Measurements from ENCODE around the gene CALML5. TPM values are rescaled to one million over a fixed set of nuclear protein-coding genes. Genes with fewer than 3 reads are reported as not detected.

Gene CALML5
- total RNA-seq, 2 experiments from 2014 or later: not detected

DNA sequence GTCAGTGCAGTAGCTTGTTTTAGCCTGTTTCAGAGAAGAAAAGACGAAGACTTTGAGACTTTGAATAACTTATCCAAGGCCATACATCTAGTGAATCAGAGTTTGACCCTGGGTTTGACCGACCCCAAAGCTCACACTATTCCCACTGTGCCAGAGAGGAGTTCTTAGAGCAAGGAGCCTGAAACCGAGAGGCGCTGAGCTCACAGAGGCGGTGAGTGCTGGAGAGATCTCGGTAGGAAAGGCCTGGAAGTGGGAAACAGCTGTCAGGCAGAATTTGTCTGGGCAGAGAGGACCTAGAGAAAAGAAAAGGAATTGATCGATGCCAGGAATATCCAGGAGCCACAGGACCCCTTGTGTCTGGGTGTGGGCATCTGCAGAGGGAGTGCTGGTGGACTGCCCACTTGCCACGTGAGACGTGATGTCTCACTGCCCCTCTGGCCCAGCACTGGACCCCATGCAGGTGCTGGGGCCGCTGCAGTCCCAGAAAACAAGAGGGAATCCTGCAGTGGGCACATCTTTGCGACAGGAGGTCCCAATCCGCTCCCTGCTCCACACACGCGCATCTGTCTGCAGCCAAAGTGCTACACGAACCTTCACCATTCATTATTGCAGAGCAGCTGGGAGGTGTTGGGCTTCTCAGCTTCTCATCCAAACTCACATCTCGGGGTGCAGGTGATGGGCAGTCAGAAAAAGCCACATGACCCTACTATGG lies 31.6 kb upstream of the CALML5 start:
- intact Hi-C loops (cut with micrococcal nuclease): no loop called here
- Mint-ChIP-seq H3K4me1 (ENCODE audit: low read depth) (no peaks in the 10 kb centered on the region), H3K27ac (no peak overlapping the region), H3K4me3 (no peak overlapping the region), H3K36me3 (no peaks in the 10 kb centered on the region), H3K27me3 (no peaks in the 10 kb centered on the region), H3K9me3 (no peaks in the 10 kb centered on the region)
- DNase-seq: no peak
- POLR2A ChIA-PET: no interaction called here
- CTCF ChIA-PET: no interaction called here

DNA sequence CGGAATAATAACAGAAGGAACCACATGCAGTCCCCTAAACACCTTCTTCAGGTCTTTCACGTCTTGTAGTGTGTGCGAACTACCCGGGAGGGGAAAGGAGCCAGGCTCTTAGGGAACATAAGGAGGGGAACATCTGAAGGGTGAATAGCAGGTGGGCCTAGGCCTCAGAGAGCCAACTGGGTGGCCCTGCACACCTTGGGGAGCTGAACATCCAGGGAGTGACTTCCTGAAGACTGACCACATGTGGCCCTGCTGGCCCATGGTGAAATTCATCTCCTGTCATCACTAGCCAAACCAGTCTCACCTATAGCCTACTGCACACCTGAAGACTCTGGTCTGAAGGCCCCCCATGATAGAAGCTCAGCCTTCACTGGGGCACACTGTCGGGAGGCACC lies 31.0 kb upstream of the CALML5 start:
- Mint-ChIP-seq H3K4me1 (ENCODE audit: low read depth) (no peaks in the 10 kb centered on the region), H3K9me3 (no peaks in the 10 kb centered on the region), H3K27ac (no peak overlapping the region), H3K4me3 (no peak overlapping the region), H3K36me3 (no peaks in the 10 kb centered on the region), H3K27me3 (no peaks in the 10 kb centered on the region)
- POLR2A ChIA-PET: no interaction called here
- intact Hi-C loops (cut with micrococcal nuclease): no loop called here
- CTCF ChIA-PET: no interaction called here
- DNase-seq: no peak

DNA sequence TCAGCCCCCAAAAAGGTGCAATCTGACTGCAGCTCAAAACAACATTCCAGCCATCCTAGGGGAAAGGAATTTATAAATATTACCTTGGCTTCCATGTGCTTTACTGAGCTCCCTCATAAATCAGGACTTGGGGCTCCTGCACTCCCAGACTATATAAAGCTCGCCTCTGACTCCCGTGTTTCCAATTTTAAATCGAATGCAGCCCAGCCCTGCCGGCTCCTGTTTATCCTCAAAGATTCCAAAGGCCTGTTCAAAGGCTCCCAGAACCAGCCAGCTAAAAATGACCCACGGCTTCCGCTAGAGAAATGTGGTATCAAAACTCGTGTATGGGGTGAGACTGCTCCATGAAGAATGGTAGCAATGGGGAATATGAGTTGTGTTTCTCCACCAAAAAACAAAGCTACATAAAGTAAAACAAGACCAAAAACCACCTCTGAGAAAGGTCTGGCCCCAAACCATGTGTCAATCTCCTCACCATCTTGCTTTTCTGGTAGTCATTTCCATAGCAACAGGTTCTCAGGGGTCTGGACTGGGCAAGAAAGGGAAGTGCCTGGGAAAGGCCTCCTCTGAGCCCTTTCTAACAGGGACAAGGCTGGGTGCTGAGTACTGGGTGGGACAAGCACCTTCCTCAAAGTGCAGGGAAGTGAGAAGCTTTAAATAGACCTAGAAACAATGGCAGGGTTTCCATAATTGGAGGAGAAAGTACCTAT lies 30.5 kb upstream of the CALML5 start:
- no peak for DNase-seq
- Mint-ChIP-seq H3K36me3 (no peaks in the 10 kb centered on the region), H3K27ac (no peak overlapping the region), H3K9me3 (no peaks in the 10 kb centered on the region), H3K4me1 (ENCODE audit: low read depth) (no peaks in the 10 kb centered on the region), H3K27me3 (no peaks in the 10 kb centered on the region), H3K4me3 (no peak overlapping the region)
- intact Hi-C loops (cut with micrococcal nuclease): no loop called here
- ChIA-PET CTCF (interaction anchor here (1.1 kb wide), 1 partner anchor 100 kb away, joined by 6 read pairs; no protein-coding TSS in a partner anchor), POLR2A (no interaction called here)

DNA sequence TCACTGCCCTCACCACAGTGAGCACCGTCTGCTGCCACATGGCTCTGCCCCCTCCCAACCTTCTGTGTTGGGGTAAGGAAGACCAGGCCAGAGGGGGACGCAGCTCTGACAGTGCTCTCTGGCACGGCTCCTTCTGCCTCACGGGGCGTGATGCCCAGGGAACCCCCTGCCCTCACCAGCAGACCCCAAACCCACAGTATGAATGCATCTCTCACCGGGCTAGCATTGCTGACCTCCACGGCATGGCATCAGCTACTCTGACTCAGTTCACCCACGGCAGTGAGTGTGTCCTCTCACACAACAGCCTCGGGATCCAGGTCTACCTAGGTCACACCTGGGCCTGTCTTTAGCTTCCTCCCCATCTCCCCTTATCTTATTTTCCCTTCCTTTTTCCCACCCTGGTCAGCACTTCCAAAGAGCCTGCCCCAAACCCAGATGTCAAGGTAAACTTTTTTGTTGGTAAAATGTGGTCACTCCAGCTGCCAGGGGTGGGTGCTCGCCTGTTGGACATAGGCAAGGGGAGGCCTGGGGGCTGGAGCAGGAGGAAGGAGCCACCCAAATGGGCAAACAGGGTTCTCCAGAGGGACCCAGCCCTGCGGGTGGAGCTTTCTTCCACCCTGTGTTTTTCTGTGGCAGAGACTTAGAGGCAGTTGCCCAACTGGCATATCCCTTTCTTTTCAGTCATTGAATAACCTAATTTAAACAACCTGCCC lies 29.8 kb upstream of the CALML5 start:
- no peak for DNase-seq
- Mint-ChIP-seq H3K9me3 (no peaks in the 10 kb centered on the region), H3K27me3 (no peaks in the 10 kb centered on the region), H3K27ac (no peak overlapping the region), H3K4me3 (no peak overlapping the region), H3K4me1 (ENCODE audit: low read depth) (no peaks in the 10 kb centered on the region), H3K36me3 (no peaks in the 10 kb centered on the region)
- CTCF ChIA-PET: interaction anchor here (1.1 kb wide), 1 partner anchor 101 kb away, joined by 6 read pairs; no protein-coding TSS in a partner anchor
- POLR2A ChIA-PET: no interaction called here
- intact Hi-C loops (cut with micrococcal nuclease): no loop called here

DNA sequence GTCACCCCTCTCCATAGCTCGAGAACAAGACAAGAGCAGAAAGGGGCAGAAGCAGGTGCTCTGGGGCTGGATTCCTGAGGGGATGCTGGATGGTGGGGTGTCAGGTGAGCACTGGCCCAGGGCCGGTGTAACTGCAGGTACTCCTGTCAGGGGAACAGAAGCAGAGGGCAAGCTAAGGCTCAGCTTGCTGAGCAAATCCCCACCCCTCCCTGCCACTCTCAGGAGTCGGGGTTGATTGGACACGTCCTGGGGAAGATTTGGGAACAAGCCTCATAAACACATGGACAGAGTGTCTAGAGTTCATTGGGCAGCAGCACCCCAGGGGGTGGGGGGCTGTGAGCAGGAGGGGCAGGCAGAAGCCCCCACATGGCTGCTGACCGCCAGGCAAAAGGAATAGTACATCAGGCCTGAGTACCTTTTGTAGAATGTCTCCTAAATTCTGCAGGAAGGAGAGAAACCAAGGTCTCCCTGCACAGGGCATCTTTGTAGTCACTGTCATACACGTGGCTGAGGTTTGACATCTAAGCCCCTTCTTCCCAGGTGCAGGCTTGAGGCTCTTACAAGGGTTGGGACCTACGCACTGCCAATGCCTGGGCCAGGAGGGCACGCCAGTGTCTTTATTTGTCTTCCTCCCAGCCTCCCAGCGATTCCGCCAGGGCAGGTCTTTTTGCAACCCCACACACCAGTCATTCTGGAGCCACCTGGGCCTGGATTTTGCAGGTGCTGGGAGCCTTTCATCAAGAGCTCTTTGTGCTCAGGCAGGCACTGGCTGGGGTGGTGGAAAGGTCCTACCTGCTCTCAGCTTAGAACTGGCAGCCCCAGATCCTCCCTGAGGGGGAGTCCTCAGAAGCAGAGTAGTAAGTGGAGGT lies 28.2 kb upstream of the CALML5 start:
- H3K36me3 Mint-ChIP-seq: no peaks in the 10 kb centered on the region
- no peaks in the 10 kb centered on the region for H3K9me3 Mint-ChIP-seq
- intact Hi-C loops (cut with micrococcal nuclease): no loop called here

DNA sequence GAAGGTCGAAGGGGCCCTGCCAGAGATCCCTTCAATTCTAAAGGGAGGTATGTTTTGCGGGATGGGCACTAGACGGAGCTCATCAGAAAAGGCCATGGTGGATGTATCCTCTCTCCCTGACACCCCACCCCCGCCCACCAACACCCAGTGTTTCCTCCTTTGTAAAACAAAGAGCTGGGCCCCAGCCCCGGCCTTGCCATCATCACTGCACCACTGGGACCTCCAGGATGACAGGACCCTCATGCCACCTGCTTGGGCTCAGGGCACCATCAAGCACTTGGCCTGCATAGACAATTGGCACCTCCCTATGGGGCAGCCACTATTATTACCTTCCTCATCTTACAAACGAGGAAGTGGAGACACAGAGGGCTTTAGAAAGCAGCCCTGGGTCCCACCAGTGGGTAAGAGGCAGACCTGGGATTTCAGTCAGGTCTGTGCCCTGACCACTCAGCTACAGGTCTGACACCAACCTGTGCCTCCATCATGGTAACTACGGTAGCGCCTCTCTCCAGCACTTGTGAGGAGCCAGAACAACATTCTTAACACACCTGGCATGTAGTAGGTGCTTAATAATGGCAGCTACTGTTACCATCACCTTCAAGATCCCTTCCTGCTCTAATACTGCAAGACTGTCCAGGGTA lies 27.4 kb upstream of the CALML5 start:
- peak; percentile 3 for DNase-seq
- ChIA-PET CTCF (interaction anchor here (1.0 kb wide), 1 partner anchor 96 kb away, joined by 4 read pairs; no protein-coding TSS in a partner anchor), POLR2A (no interaction called here)
- intact Hi-C loops (cut with micrococcal nuclease): no loop called here
- Mint-ChIP-seq H3K27ac (no peak overlapping the region), H3K36me3 (no peaks in the 10 kb centered on the region), H3K4me3 (no peak overlapping the region), H3K27me3 (no peaks in the 10 kb centered on the region), H3K9me3 (no peaks in the 10 kb centered on the region), H3K4me1 (ENCODE audit: low read depth) (no peaks in the 10 kb centered on the region)

More for the DNA sequence above, 28.2 kb upstream of the CALML5 start:
- CTCF ChIA-PET: no interaction called here
- no peaks in the 10 kb centered on the region for H3K27me3 Mint-ChIP-seq
- no peak overlapping the region for H3K4me3 Mint-ChIP-seq
- no peaks in the 10 kb centered on the region for H3K4me1 Mint-ChIP-seq (ENCODE audit: low read depth)
- POLR2A ChIA-PET: no interaction called here
- H3K27ac Mint-ChIP-seq: no peak overlapping the region
- DNase-seq: peak; percentile 0

DNA sequence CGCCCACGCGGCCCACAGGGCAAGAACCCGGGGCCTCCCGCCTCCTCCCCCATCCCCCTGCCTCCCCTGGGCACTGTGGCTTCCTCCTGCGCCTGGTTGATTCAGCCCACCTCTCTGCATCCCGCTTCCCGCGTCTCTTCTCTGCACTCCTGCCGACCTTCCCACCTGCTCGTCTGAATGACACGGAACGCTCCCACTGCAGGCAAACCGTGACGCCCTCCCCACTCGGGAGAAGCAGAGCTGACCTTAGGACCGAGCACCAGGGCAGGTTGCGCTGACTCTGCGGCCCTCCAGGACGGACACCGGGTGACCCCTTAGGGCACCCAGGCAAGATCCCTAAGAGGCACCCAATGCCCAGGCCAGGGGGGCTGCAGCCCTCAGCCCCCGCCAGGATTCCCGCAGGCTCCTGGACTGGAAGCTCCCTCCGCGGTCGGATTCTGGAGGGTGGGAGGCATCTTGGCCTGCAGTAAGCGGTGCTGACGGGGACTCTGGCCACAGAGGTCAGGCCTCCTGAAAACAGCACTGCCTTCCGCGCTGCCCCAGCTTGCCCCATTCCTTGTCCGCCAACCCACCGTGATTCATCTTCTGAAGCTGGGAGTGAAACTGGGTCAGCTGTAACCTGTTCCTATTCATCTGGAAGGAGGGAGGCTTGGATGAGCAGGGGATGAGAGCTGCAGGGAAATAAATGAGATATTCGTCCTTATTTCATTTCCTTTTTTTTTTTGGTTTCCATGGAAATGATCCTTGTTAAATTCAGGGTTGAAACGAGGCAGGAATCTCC lies 26.4 kb upstream of the CALML5 start:
- POLR2A ChIA-PET: no interaction called here
- intact Hi-C loops (cut with micrococcal nuclease): no loop called here
- no peaks in the 10 kb centered on the region for H3K27me3 Mint-ChIP-seq
- H3K9me3 Mint-ChIP-seq: no peaks in the 10 kb centered on the region
- H3K36me3 Mint-ChIP-seq: no peaks in the 10 kb centered on the region
- CTCF ChIA-PET: interaction anchor here (1.0 kb wide), 1 partner anchor 97 kb away, joined by 4 read pairs; no protein-coding TSS in a partner anchor
- H3K27ac Mint-ChIP-seq: no peak overlapping the region
- H3K4me3 Mint-ChIP-seq: no peak overlapping the region
- no peak for DNase-seq
- H3K4me1 Mint-ChIP-seq (ENCODE audit: low read depth): no peaks in the 10 kb centered on the region

DNA sequence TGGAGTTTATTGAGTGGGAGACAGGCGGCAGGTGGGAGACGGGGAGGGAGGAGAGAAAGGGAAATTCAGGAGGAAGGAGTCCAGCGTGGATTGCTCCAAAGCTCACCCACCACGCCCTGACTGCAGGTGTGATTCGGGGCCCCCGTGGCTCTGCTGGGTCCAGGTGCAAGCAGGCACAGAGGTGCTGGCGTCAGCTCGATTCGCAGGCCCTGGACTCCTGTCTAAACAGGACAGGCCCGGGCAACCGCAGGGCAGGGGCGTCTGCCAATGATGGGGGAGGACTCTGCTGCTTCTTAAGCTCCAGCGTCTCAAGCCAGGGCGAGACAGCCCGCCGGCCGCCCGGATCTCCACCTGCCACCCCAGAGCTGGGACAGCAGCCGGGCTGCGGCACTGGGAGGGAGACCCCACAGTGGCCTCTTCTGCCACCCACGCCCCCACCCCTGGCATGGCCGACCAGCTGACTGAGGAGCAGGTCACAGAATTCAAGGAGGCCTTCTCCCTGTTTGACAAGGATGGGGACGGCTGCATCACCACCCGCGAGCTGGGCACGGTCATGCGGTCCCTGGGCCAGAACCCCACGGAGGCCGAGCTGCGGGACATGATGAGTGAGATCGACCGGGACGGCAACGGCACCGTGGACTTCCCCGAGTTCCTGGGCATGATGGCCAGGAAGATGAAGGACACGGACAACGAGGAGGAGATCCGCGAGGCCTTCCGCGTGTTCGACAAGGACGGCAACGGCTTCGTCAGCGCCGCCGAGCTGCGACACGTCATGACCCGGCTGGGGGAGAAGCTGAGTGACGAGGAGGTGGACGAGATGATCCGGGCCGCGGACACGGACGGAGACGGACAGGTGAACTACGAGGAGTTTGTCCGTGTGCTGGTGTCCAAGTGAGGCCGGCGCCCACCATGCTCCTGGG lies 25.5 kb upstream of the CALML5 start, which contains the start of gene CALML3:
CALML3 (plus strand) TSS at position 321 of the 920 bp plus-strand sequence; CDS start at position 446, 125 bp downstream.
- Mint-ChIP-seq H3K27ac (no peak within 1 kb of the TSS), H3K27me3 (peaks cover under 1% of the 10 kb centered on the region), H3K36me3 (no peaks in the 10 kb centered on the region), H3K4me3 (no peak within 1 kb of the TSS), H3K9me3 (no peaks in the 10 kb centered on the region), H3K4me1 (ENCODE audit: low read depth) (no peaks in the 10 kb centered on the region)
- intact Hi-C loops (cut with micrococcal nuclease): no loop called here
- ChIA-PET CTCF (interaction anchor here (0.8 kb wide), 1 partner anchor 98 kb away, joined by 3 read pairs; no protein-coding TSS in a partner anchor), POLR2A (no interaction called here)
- no peak for DNase-seq

DNA sequence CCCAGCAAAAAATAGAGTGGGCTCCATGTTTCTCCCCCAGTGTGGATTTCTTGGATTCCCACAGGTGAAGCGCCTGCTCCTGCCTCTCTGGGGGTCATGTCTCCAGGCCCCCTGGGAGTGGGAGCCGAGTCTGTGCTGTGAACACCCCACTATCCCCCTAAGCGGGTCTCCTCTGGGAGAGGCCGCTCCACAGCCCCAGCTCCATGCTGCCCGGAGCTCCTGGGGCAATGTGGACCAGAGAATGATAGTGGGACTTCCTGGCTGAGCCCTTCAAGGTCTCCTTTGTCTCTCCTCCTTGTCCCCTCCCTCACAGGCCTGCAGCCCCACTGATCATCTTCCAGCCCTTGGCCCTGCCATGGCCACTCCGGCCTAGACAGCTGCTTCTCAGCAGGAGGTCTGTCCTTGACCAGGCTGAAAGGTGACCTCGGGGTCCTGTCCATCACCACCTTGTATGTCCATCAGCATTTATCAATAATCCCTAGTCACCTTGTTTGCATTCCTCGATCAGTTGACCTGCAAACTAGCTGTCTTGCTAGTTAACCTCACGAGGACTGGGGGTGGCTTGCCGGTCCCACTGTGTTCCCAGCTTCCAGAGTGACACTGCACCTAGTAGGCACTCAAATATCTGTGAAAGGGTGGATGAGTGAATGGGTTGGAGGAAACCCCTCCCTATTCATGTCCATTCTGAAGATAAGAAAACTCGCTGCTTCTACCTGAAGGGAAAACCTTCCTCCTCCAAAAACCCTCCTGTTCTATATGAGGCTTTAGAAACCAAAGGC lies 24.6 kb upstream of the CALML5 start:
- no peak for DNase-seq
- no peaks in the 10 kb centered on the region for H3K36me3 Mint-ChIP-seq
- ChIA-PET CTCF (no interaction called here), POLR2A (no interaction called here)
- intact Hi-C loops (cut with micrococcal nuclease): no loop called here
- H3K27ac Mint-ChIP-seq: no peak overlapping the region
- H3K27me3 Mint-ChIP-seq: peaks cover 1% of the 10 kb centered on the region
- H3K9me3 Mint-ChIP-seq: no peaks in the 10 kb centered on the region
- no peaks in the 10 kb centered on the region for H3K4me1 Mint-ChIP-seq (ENCODE audit: low read depth)
- H3K4me3 Mint-ChIP-seq: no peak overlapping the region

Measured in activated CD4-positive, alpha-beta memory T cell treated with anti-CD3 and anti-CD28 coated beads for 36 hours (primary cell).